Measurements from ENCODE around the gene SDK1. TPM values are rescaled to one million over a fixed set of nuclear protein-coding genes. Genes with fewer than 3 reads are reported as not detected.
"Not testable (repeated sequence)": the region's sequence is repeated elsewhere in the genome, so short reads cannot be mapped to it uniquely, and the experiment has no call there.

SDK1 gene
- total RNA-seq, 1 experiment from 2014 or later: 7.1 TPM

GRCh38 chr7:4093035-4093434 is 792.0 kb downstream of the SDK1 start:
- H3K36me3 Mint-ChIP-seq (ENCODE audit: insufficient read depth, unreplicated experiment): no peaks in the 10 kb centered on the region
- no peak for TF ChIP-seq CTCF (IDR thresholded peaks at IDR 0.05; ENCODE audit: insufficient read depth in 1 of 2, low read depth in 1 of 2, low read length in 1 of 2, severe bottlenecking in 1 of 2, unreplicated experiment in 1 of 2)
- CTCF ChIA-PET: no interaction called here

GRCh38 chr7:4093483-4093882 is 792.4 kb downstream of the SDK1 start:
- CTCF ChIA-PET: no interaction called here
- POLR2A ChIA-PET: no interaction called here
- intact Hi-C loops (cut with micrococcal nuclease; ENCODE audit: unreplicated experiment): no loop called here
- Mint-ChIP-seq H3K27ac (ENCODE audit: unreplicated experiment) (no peak overlapping the region), H3K27me3 (ENCODE audit: insufficient read depth, unreplicated experiment) (no peaks in the 10 kb centered on the region), H3K4me1 (ENCODE audit: low read depth, unreplicated experiment) (no peaks in the 10 kb centered on the region), H3K9me3 (ENCODE audit: unreplicated experiment) (peaks cover 15% of the 10 kb centered on the region), H3K36me3 (ENCODE audit: insufficient read depth, unreplicated experiment) (no peaks in the 10 kb centered on the region), H3K4me3 (ENCODE audit: unreplicated experiment) (no peak overlapping the region)
- TF ChIP-seq CTCF (IDR thresholded peaks at IDR 0.05; ENCODE audit: insufficient read depth in 1 of 2, low read depth in 1 of 2, low read length in 1 of 2, severe bottlenecking in 1 of 2, unreplicated experiment in 1 of 2): no peak
- Histone ChIP-seq H3K4me3 (ENCODE audit: low read depth, low read length) (no peak overlapping the region), H3K27me3 (replicated peaks; ENCODE audit: control insufficient read depth, insufficient read depth, low read length) (no peaks in the 10 kb centered on the region), H3K4me1 (no peaks in the 10 kb centered on the region), H3K36me3 (ENCODE audit: control insufficient read depth, insufficient read depth, low read length) (no peaks in the 10 kb centered on the region), H3K9me3 (no peaks in the 10 kb centered on the region; the same call in 1 of the 2 replicates)
- DNase-seq: peak in 1 of 2 experiments; percentile 3
- no TSS peak for BruUV-seq (replicated peaks)

More at GRCh38 chr7:4093035-4093434, 792.0 kb downstream of the SDK1 start:
- POLR2A ChIA-PET: no interaction called here
- no peak for DNase-seq
- H3K36me3 ChIP-seq (ENCODE audit: control insufficient read depth, insufficient read depth, low read length): no peaks in the 10 kb centered on the region
- BruUV-seq (replicated peaks): no TSS peak
- no peak overlapping the region for H3K4me3 ChIP-seq (ENCODE audit: low read depth, low read length)
- H3K27me3 ChIP-seq (replicated peaks; ENCODE audit: control insufficient read depth, insufficient read depth, low read length): no peaks in the 10 kb centered on the region
- Mint-ChIP-seq H3K9me3 (ENCODE audit: unreplicated experiment) (peaks cover 15% of the 10 kb centered on the region), H3K4me1 (ENCODE audit: low read depth, unreplicated experiment) (no peaks in the 10 kb centered on the region), H3K27me3 (ENCODE audit: insufficient read depth, unreplicated experiment) (no peaks in the 10 kb centered on the region), H3K4me3 (ENCODE audit: unreplicated experiment) (no peak overlapping the region), H3K27ac (ENCODE audit: unreplicated experiment) (no peak overlapping the region)
- intact Hi-C loops (cut with micrococcal nuclease; ENCODE audit: unreplicated experiment): no loop called here
- H3K4me1 ChIP-seq: no peaks in the 10 kb centered on the region
- H3K9me3 ChIP-seq: no peaks in the 10 kb centered on the region; the same call in 1 of the 2 replicates

- peaks cover 15% of the 10 kb centered on the region for H3K9me3 Mint-ChIP-seq (ENCODE audit: unreplicated experiment)
- DNase-seq: peak in 1 of 2 experiments; percentile 11
- BruUV-seq (replicated peaks); H3K27me3 Mint-ChIP-seq (ENCODE audit: insufficient read depth, unreplicated experiment); H3K36me3 Mint-ChIP-seq (ENCODE audit: insufficient read depth, unreplicated experiment); intact Hi-C loops (cut with micrococcal nuclease; ENCODE audit: unreplicated experiment); H3K4me1 Mint-ChIP-seq (ENCODE audit: low read depth, unreplicated experiment); H3K36me3 ChIP-seq (ENCODE audit: control insufficient read depth, insufficient read depth, low read length); H3K9me3 ChIP-seq; H3K4me3 Mint-ChIP-seq (ENCODE audit: unreplicated experiment); H3K4me1 ChIP-seq; H3K27me3 ChIP-seq (replicated peaks; ENCODE audit: control insufficient read depth, insufficient read depth, low read length); CTCF ChIA-PET; POLR2A ChIA-PET; H3K27ac Mint-ChIP-seq (ENCODE audit: unreplicated experiment); H3K4me3 ChIP-seq (ENCODE audit: low read depth, low read length): not testable (repeated sequence)
These were observed 793.1 kb downstream of the SDK1 start for GRCh38 chr7:4094158-4094557.

GRCh38 chr7:4097001-4097609 is 796.1 kb downstream of the SDK1 start:
- Histone ChIP-seq H3K27me3 (replicated peaks; ENCODE audit: control insufficient read depth, insufficient read depth, low read length) (no peaks in the 10 kb centered on the region), H3K4me3 (ENCODE audit: low read depth, low read length) (no peak overlapping the region), H3K9me3 (no peaks in the 10 kb centered on the region), H3K4me1 (no peaks in the 10 kb centered on the region), H3K36me3 (ENCODE audit: control insufficient read depth, insufficient read depth, low read length) (no peaks in the 10 kb centered on the region)
- Mint-ChIP-seq H3K36me3 (ENCODE audit: insufficient read depth, unreplicated experiment) (no peaks in the 10 kb centered on the region), H3K4me3 (ENCODE audit: unreplicated experiment) (no peak overlapping the region), H3K4me1 (ENCODE audit: low read depth, unreplicated experiment) (no peaks in the 10 kb centered on the region), H3K9me3 (ENCODE audit: unreplicated experiment) (no peaks in the 10 kb centered on the region), H3K27me3 (ENCODE audit: insufficient read depth, unreplicated experiment) (no peaks in the 10 kb centered on the region), H3K27ac (ENCODE audit: unreplicated experiment) (no peak overlapping the region)
- no peak for DNase-seq
- intact Hi-C loops (cut with micrococcal nuclease; ENCODE audit: unreplicated experiment): no loop called here
- BruUV-seq (replicated peaks): no TSS peak
- POLR2A ChIA-PET: no interaction called here
- CTCF ChIA-PET: no interaction called here
- no peak for TF ChIP-seq CTCF (IDR thresholded peaks at IDR 0.05; ENCODE audit: insufficient read depth in 1 of 2, low read depth in 1 of 2, low read length in 1 of 2, severe bottlenecking in 1 of 2, unreplicated experiment in 1 of 2)

Data from Caco-2 (cell line).